ENCODE measurements around the gene CSNK2A2.

DNA sequence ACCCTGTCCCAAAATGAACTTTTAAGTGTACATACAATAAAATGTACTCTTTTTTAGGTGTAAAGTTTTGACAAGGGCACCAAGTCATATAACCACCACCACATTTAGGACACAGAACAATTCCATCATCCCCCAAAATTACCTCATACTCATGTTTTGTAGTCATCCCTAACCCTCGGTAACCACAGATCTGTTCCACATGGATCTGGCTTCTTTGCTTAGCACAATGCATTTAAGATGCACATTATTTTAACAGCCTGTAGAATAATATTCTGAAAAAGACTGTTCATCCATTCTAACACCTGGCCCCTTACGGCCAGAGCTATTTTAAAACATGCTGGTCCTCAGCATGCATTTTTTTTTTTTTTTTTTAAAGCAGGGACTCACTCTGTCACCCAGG is 43.6 kb downstream of the CSNK2A2 start:
- TF ChIP-seq, protein P1, sequence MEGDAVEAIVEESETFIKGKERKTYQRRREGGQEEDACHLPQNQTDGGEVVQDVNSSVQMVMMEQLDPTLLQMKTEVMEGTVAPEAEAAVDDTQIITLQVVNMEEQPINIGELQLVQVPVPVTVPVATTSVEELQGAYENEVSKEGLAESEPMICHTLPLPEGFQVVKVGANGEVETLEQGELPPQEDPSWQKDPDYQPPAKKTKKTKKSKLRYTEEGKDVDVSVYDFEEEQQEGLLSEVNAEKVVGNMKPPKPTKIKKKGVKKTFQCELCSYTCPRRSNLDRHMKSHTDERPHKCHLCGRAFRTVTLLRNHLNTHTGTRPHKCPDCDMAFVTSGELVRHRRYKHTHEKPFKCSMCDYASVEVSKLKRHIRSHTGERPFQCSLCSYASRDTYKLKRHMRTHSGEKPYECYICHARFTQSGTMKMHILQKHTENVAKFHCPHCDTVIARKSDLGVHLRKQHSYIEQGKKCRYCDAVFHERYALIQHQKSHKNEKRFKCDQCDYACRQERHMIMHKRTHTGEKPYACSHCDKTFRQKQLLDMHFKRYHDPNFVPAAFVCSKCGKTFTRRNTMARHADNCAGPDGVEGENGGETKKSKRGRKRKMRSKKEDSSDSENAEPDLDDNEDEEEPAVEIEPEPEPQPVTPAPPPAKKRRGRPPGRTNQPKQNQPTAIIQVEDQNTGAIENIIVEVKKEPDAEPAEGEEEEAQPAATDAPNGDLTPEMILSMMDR (IDR thresholded peaks at IDR 0.05), result no peak
- TF ChIP-seq EZH2phosphoT487 (IDR thresholded peaks at IDR 0.05) (no peak), EZH2 (IDR thresholded peaks at IDR 0.05) (no peak)
